Measurements from ENCODE around the gene COA7.
"Not testable (repeated sequence)": the region's sequence is repeated elsewhere in the genome, so short reads cannot be mapped to it uniquely, and the experiment has no call there.

The COA7 gene

GRCh38 chr1:52726265-52727113 is 28.3 kb upstream of the COA7 start, which contains the start of gene ZYG11B:
TSS of gene ZYG11B (plus strand) at chr1:52726453. CDS start at chr1:52726654, 201 bp downstream.
- peak within 1 kb of the TSS; percentile 96 to 97 for H3K4me3 ChIP-seq (ENCODE audit: low read depth in 1 of 2, low read length in 2 of 2)
- peaks cover 0 to 14% of the 10 kb centered on the region in 2 donors for H3K4me1 ChIP-seq (ENCODE audit: control insufficient read depth in 1 of 2, insufficient read depth in 2 of 2, low read length in 2 of 2)
- H3K27me3 ChIP-seq (ENCODE audit: low read depth, low read length), result no peaks in the 10 kb centered on the region
- H3K9me3 ChIP-seq (ENCODE audit: control insufficient read depth in 1 of 2, low read length in 2 of 2), result no peaks in the 10 kb centered on the region
- no peaks in the 10 kb centered on the region for H3K36me3 ChIP-seq (ENCODE audit: control insufficient read depth in 1 of 2, insufficient read depth in 2 of 2, low read length in 2 of 2)
- H3K27ac ChIP-seq (ENCODE audit: low read length), result peak within 1 kb of the TSS; percentile 90

GRCh38 chr1:52725903-52726264 is 27.7 kb upstream of the COA7 start:
- Histone ChIP-seq H3K27ac (ENCODE audit: low read length) (no peak overlapping the region), H3K9me3 (ENCODE audit: control insufficient read depth in 1 of 2, low read length in 2 of 2) (no peaks in the 10 kb centered on the region), H3K4me1 (ENCODE audit: control insufficient read depth in 1 of 2, insufficient read depth in 2 of 2, low read length in 2 of 2) (peaks cover 0 to 14% of the 10 kb centered on the region in 2 donors), H3K27me3 (ENCODE audit: low read depth, low read length) (no peaks in the 10 kb centered on the region), H3K36me3 (ENCODE audit: control insufficient read depth in 1 of 2, insufficient read depth in 2 of 2, low read length in 2 of 2) (no peaks in the 10 kb centered on the region), H3K4me3 (ENCODE audit: low read depth in 1 of 2, low read length in 2 of 2) (peak overlapping the region; percentile 59 to 96)

- Histone ChIP-seq H3K9me3 (ENCODE audit: control insufficient read depth in 1 of 2, low read length in 2 of 2) (no peaks in the 10 kb centered on the region), H3K27me3 (ENCODE audit: low read depth, low read length) (no peaks in the 10 kb centered on the region), H3K27ac (ENCODE audit: low read length) (no peak overlapping the region), H3K36me3 (ENCODE audit: control insufficient read depth in 1 of 2, insufficient read depth in 2 of 2, low read length in 2 of 2) (no peaks in the 10 kb centered on the region), H3K4me1 (ENCODE audit: control insufficient read depth in 1 of 2, insufficient read depth in 2 of 2, low read length in 2 of 2) (peaks cover 0 to 9% of the 10 kb centered on the region in 2 donors), H3K4me3 (ENCODE audit: low read depth in 1 of 2, low read length in 2 of 2) (no peak overlapping the region)
These were observed 25.1 kb upstream of the COA7 start for GRCh38 chr1:52723260-52723659.

DNA sequence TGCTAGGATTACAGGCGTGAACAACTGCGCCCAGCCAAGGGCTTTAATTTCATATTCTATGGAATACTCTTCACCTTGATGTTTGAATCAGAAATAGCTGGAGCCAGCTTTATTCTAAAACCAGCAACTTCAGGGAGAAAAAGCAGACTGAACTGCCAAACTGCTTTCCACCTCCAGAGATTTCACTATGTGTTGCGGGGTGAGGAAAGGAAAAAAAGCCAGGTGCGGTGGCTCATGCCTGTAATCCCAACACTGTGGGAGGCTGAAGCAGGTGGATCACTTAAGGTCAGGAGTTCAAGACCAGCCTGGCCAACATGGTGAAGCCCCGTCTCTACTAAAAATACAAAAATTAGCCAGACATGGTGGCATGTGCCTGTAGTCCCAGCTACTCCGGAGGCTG is 17.1 kb upstream of the COA7 start:
- H3K9me3 ChIP-seq (ENCODE audit: control insufficient read depth in 1 of 2, low read length in 2 of 2); H3K27ac ChIP-seq (ENCODE audit: low read length); H3K36me3 ChIP-seq (ENCODE audit: control insufficient read depth in 1 of 2, insufficient read depth in 2 of 2, low read length in 2 of 2); H3K4me1 ChIP-seq (ENCODE audit: control insufficient read depth in 1 of 2, insufficient read depth in 2 of 2, low read length in 2 of 2); H3K27me3 ChIP-seq (ENCODE audit: low read depth, low read length); H3K4me3 ChIP-seq (ENCODE audit: low read depth in 1 of 2, low read length in 2 of 2): not testable (repeated sequence)

DNA sequence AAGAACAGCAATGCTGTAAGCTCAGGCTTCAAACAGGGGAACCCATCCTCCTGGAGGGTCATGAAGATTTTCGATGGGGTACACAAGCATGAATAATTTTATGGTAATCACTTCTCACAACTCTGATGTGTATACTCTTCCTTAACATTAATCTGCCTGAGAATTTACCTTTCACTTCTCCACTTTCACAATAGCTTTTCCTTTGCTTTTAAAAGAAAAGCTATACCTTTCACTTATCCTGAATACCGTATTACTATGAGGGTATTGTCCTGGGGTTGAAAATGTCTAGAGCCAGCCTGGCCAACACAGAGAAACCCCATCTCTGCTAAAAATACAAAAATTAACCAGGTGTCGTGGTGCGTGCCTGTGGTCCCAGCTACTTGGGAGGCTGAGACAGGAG is 15.4 kb upstream of the COA7 start:
- Histone ChIP-seq H3K9me3 (ENCODE audit: control insufficient read depth in 1 of 2, low read length in 2 of 2) (no peaks in the 10 kb centered on the region), H3K27ac (ENCODE audit: low read length) (no peak overlapping the region), H3K27me3 (ENCODE audit: low read depth, low read length) (no peaks in the 10 kb centered on the region), H3K4me3 (ENCODE audit: low read depth in 1 of 2, low read length in 2 of 2) (no peak overlapping the region), H3K36me3 (ENCODE audit: control insufficient read depth in 1 of 2, insufficient read depth in 2 of 2, low read length in 2 of 2) (no peaks in the 10 kb centered on the region), H3K4me1 (ENCODE audit: control insufficient read depth in 1 of 2, insufficient read depth in 2 of 2, low read length in 2 of 2) (peaks cover 0 to 8% of the 10 kb centered on the region in 2 donors)

DNA sequence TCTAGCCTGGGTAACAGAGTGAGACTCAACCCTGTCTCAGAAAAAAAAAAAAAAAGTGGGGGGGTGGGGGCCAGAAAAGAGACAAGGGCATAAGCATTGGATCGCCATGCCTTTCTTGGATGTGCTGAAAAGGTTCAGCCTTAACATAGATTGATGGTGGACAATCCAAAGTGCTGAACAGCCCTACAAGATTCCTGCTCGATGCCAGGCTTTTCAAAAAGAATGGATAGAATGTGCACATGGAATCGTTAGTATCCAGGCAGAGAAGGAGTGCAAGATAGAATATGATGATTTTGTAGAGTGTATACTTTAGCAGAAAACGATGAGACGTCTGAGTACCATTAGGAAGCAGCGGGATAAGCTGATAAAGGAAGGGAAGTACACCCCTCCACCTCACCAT is 10.9 kb upstream of the COA7 start:
- no peak overlapping the region for H3K27ac ChIP-seq (ENCODE audit: low read length)
- no peaks in the 10 kb centered on the region for H3K9me3 ChIP-seq (ENCODE audit: control insufficient read depth in 1 of 2, low read length in 2 of 2)
- no peak overlapping the region for H3K4me3 ChIP-seq (ENCODE audit: low read depth in 1 of 2, low read length in 2 of 2)
- no peaks in the 10 kb centered on the region for H3K27me3 ChIP-seq (ENCODE audit: low read depth, low read length)
- H3K36me3 ChIP-seq (ENCODE audit: control insufficient read depth in 1 of 2, insufficient read depth in 2 of 2, low read length in 2 of 2), result no peaks in the 10 kb centered on the region
- peaks cover 3 to 8% of the 10 kb centered on the region in 2 donors for H3K4me1 ChIP-seq (ENCODE audit: control insufficient read depth in 1 of 2, insufficient read depth in 2 of 2, low read length in 2 of 2)

DNA sequence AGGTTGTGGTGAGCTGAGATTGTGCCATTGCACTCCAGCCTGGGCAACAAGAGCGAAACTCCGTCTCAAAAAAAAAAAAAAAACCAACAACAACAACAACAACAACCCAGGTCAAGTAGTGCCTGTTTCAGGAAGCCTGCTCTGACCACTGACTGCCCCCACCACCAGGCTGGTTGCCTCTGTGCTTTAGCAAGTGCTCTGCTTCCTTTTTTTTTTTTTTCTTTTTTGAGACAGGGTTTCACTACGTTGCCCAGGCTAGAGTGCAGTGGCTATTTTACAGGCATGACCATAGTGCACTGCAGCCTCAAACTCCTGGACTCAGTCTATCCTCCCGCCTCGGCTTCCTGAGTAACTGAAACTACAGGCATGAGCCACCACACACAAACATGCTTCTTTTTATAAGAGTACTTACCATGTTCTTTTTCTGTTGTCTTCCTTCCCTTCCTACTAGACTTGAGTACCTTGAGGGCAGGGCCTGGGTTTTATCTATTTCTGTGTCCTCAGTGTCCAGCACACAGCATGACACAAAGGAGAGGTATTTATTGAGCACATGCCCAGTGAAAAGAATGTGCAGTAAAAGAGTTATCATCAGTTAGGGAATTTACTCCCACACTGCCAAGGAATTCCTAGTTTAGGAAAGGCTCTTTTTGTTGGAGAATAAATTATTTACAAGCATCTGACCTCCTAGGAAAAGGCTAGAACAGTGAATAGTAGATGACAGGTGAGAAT is 9.9 kb upstream of the COA7 start:
- H3K27me3 ChIP-seq (ENCODE audit: low read depth, low read length), result no peaks in the 10 kb centered on the region
- no peak overlapping the region for H3K27ac ChIP-seq (ENCODE audit: low read length)
- no peak overlapping the region for H3K4me3 ChIP-seq (ENCODE audit: low read depth in 1 of 2, low read length in 2 of 2)
- peaks cover 6 to 14% of the 10 kb centered on the region in 2 donors for H3K4me1 ChIP-seq (ENCODE audit: control insufficient read depth in 1 of 2, insufficient read depth in 2 of 2, low read length in 2 of 2)
- no peaks in the 10 kb centered on the region for H3K9me3 ChIP-seq (ENCODE audit: control insufficient read depth in 1 of 2, low read length in 2 of 2)
- H3K36me3 ChIP-seq (ENCODE audit: control insufficient read depth in 1 of 2, insufficient read depth in 2 of 2, low read length in 2 of 2), result no peaks in the 10 kb centered on the region

- peaks cover 6 to 16% of the 10 kb centered on the region in 2 donors for H3K4me1 ChIP-seq (ENCODE audit: control insufficient read depth in 1 of 2, insufficient read depth in 2 of 2, low read length in 2 of 2)
- H3K4me3 ChIP-seq (ENCODE audit: low read depth in 1 of 2, low read length in 2 of 2), result no peak overlapping the region
- H3K9me3 ChIP-seq (ENCODE audit: control insufficient read depth in 1 of 2, low read length in 2 of 2), result no peaks in the 10 kb centered on the region
- no peak overlapping the region for H3K27ac ChIP-seq (ENCODE audit: low read length)
- no peaks in the 10 kb centered on the region for H3K36me3 ChIP-seq (ENCODE audit: control insufficient read depth in 1 of 2, insufficient read depth in 2 of 2, low read length in 2 of 2)
- H3K27me3 ChIP-seq (ENCODE audit: low read depth, low read length), result no peaks in the 10 kb centered on the region
These were observed 9.1 kb upstream of the COA7 start for GRCh38 chr1:52706941-52707926.

GRCh38 chr1:52706136-52706670 is 8.1 kb upstream of the COA7 start:
- H3K27ac ChIP-seq (ENCODE audit: low read length), result no peak overlapping the region
- H3K4me3 ChIP-seq (ENCODE audit: low read depth in 1 of 2, low read length in 2 of 2), result no peak overlapping the region
- no peaks in the 10 kb centered on the region for H3K27me3 ChIP-seq (ENCODE audit: low read depth, low read length)
- H3K36me3 ChIP-seq (ENCODE audit: control insufficient read depth in 1 of 2, insufficient read depth in 2 of 2, low read length in 2 of 2), result no peaks in the 10 kb centered on the region
- peaks cover 6 to 16% of the 10 kb centered on the region in 2 donors for H3K4me1 ChIP-seq (ENCODE audit: control insufficient read depth in 1 of 2, insufficient read depth in 2 of 2, low read length in 2 of 2)
- no peaks in the 10 kb centered on the region for H3K9me3 ChIP-seq (ENCODE audit: control insufficient read depth in 1 of 2, low read length in 2 of 2)

GRCh38 chr1:52702886-52703787 is 5.0 kb upstream of the COA7 start:
- Histone ChIP-seq H3K9me3 (ENCODE audit: control insufficient read depth in 1 of 2, low read length in 2 of 2) (no peaks in the 10 kb centered on the region), H3K27ac (ENCODE audit: low read length) (peak overlapping the region; percentile 92), H3K36me3 (ENCODE audit: control insufficient read depth in 1 of 2, insufficient read depth in 2 of 2, low read length in 2 of 2) (no peaks in the 10 kb centered on the region), H3K4me1 (ENCODE audit: control insufficient read depth in 1 of 2, insufficient read depth in 2 of 2, low read length in 2 of 2) (peaks cover 6 to 14% of the 10 kb centered on the region in 2 donors), H3K4me3 (ENCODE audit: low read depth in 1 of 2, low read length in 2 of 2) (peak overlapping the region; percentile 67 to 79), H3K27me3 (ENCODE audit: low read depth, low read length) (no peaks in the 10 kb centered on the region)
